HUES64 (cell line): ENCODE measurements around the gene NHLRC3. TPM values are rescaled to one million over a fixed set of nuclear protein-coding genes. Genes with fewer than 3 reads are reported as not detected.
A peak's percentile ranks its signal among the peaks of the same experiment; 100 is the strongest.
"Not testable (repeated sequence)": the region's sequence is repeated elsewhere in the genome, so short reads cannot be mapped to it uniquely, and the experiment has no call there.

Experiments used
- H3K27ac ChIP-seq: 2 replicates; pipeline ENCODE4 v1.7.0; 2013; ENCODE audit warnings: low read depth, low read length, inconsistent platforms
- H3K27me3 ChIP-seq: 2 replicates; pipeline ENCODE4 v1.6.1; 2013; ENCODE audit warnings: mild to moderate bottlenecking, low read length; ENCODE audit not compliant: insufficient read depth
- H3K36me3 ChIP-seq: 2 replicates; pipeline ENCODE4 v1.6.1; 2013; ENCODE audit warnings: mild to moderate bottlenecking, low read length; ENCODE audit not compliant: insufficient read depth
- H3K4me1 ChIP-seq: 2 replicates; pipeline ENCODE4 v1.6.1; 2013; ENCODE audit warnings: mild to moderate bottlenecking, low read length, moderate library complexity; ENCODE audit not compliant: insufficient read depth
- H3K4me3 ChIP-seq: 2 replicates; pipeline ENCODE4 v1.5.1; 2013; ENCODE audit warnings: mild to moderate bottlenecking, low read length, moderate library complexity
- H3K9ac ChIP-seq: 2 replicates; pipeline ENCODE4 v1.6.1; 2013; ENCODE audit warnings: mild to moderate bottlenecking, low read depth, low read length
- H3K9me3 ChIP-seq: 2 replicates; pipeline ENCODE4 v1.6.1; 2013; ENCODE audit warnings: low read depth, low read length; ENCODE audit not compliant: insufficient read depth
- WGBS: fragments of 150-250, 120-280 bp; methylation state at CpG from one replicate; pipeline ENCODE4 v1.1.7; 2013; ENCODE audit warnings: missing lambda C conversion rate; 5-methylcytosine and 5-hydroxymethylcytosine counted together
- polyA plus RNA-seq, 2 experiments: library from polyadenylated mRNA; stranded (reverse); fragments of 50-300 nt; gene quantifications; one replicate each; pipeline ENCODE4 v1.2.3, GENCODE V29; 2013

Gene NHLRC3
- polyA plus RNA-seq (2013, experiment 1 of 2): 6.8 TPM
- 8.5 TPM for polyA plus RNA-seq (2013, experiment 2 of 2)

- WGBS: under 1% methylated on average over 41 of the region's 41 CpGs
- H3K27ac ChIP-seq: peak within 1 kb of the TSS; percentile 91
- H3K27me3 ChIP-seq: no peaks in the 10 kb centered on the region
- H3K36me3 ChIP-seq: peaks cover 29% of the 10 kb centered on the region
- no peaks in the 10 kb centered on the region for H3K9me3 ChIP-seq
- peaks cover 22% of the 10 kb centered on the region for H3K4me1 ChIP-seq
- peak within 1 kb of the TSS; percentile 94 for H3K9ac ChIP-seq
- H3K4me3 ChIP-seq: peak within 1 kb of the TSS; percentile 91
Observed at GRCh38 chr13:39037880-39038568, at the start of gene NHLRC3, which contains the start of gene PROSER1. Gene NHLRC3, plus strand, starts transcription at chr13:39038456. Its CDS starts 184 bp downstream, at chr13:39038640. Gene PROSER1, minus strand, starts transcription at chr13:39038089. Its CDS starts 847 bp downstream, at chr13:39037242.

- H3K36me3 ChIP-seq: no peaks in the 10 kb centered on the region
- no peaks in the 10 kb centered on the region for H3K9me3 ChIP-seq
- no peak within 1 kb of the TSS for H3K9ac ChIP-seq
- H3K4me1 ChIP-seq: peaks cover 12% of the 10 kb centered on the region
- no peaks in the 10 kb centered on the region for H3K27me3 ChIP-seq
- H3K4me3 ChIP-seq: no peak within 1 kb of the TSS
- no peak within 1 kb of the TSS; the same call in 1 of the 2 replicates for H3K27ac ChIP-seq
Observed at GRCh38 chr13:38990693-38991092, 47.6 kb upstream of the NHLRC3 start, which contains the start of gene STOML3. Gene STOML3, minus strand, starts transcription at chr13:38990831. Its CDS starts 110 bp downstream, at chr13:38990721.

- Histone ChIP-seq H3K36me3 (no peaks in the 10 kb centered on the region), H3K27ac (no peak overlapping the region), H3K9me3 (no peaks in the 10 kb centered on the region), H3K4me3 (no peak overlapping the region), H3K4me1 (peaks cover 4% of the 10 kb centered on the region; the same call in 1 of the 2 replicates), H3K9ac (no peak overlapping the region), H3K27me3 (no peaks in the 10 kb centered on the region)
- 90% methylated on average over 4 of the region's 4 CpGs for WGBS
Observed at GRCh38 chr13:38993381-38993780, 44.9 kb upstream of the NHLRC3 start.

GRCh38 chr13:38998739-38999138 is 39.5 kb upstream of the NHLRC3 start:
- Histone ChIP-seq H3K4me3 (no peak overlapping the region), H3K4me1 (no peaks in the 10 kb centered on the region), H3K27me3 (no peaks in the 10 kb centered on the region), H3K36me3 (no peaks in the 10 kb centered on the region), H3K27ac (no peak overlapping the region), H3K9ac (no peak overlapping the region), H3K9me3 (no peaks in the 10 kb centered on the region; the same call in 1 of the 2 replicates)
- 94% methylated on average over 3 of the region's 3 CpGs for WGBS

- not testable (repeated sequence) for H3K27me3 ChIP-seq, H3K27ac ChIP-seq, H3K4me1 ChIP-seq, H3K9me3 ChIP-seq
- Histone ChIP-seq H3K4me3 (peak overlapping the region; percentile 27; the same call in 1 of the 2 replicates), H3K9ac (peak overlapping the region; percentile 29; the same call in 1 of the 2 replicates), H3K36me3 (peaks cover 41% of the 10 kb centered on the region)
- WGBS: 68% methylated on average over 26 of the region's 29 CpGs
Observed at GRCh38 chr13:39006371-39007111, 31.7 kb upstream of the NHLRC3 start.

- H3K9me3 ChIP-seq: no peaks in the 10 kb centered on the region
- no peak overlapping the region for H3K9ac ChIP-seq
- peaks cover 98% of the 10 kb centered on the region for H3K36me3 ChIP-seq
- H3K27ac ChIP-seq: no peak overlapping the region
- no peaks in the 10 kb centered on the region for H3K27me3 ChIP-seq
- 82% methylated on average over 7 of the region's 7 CpGs for WGBS
- no peak overlapping the region for H3K4me3 ChIP-seq
- no peaks in the 10 kb centered on the region for H3K4me1 ChIP-seq
Observed at GRCh38 chr13:39012608-39013007, 25.6 kb upstream of the NHLRC3 start.

- no peak overlapping the region for H3K9ac ChIP-seq
- H3K27ac ChIP-seq: no peak overlapping the region
- H3K36me3 ChIP-seq: peaks cover 98% of the 10 kb centered on the region
- H3K27me3 ChIP-seq: no peaks in the 10 kb centered on the region
- H3K4me1 ChIP-seq: no peaks in the 10 kb centered on the region
- H3K9me3 ChIP-seq: no peaks in the 10 kb centered on the region
- H3K4me3 ChIP-seq: no peak overlapping the region
- WGBS: 97% methylated on average over 5 of the region's 5 CpGs
Observed at GRCh38 chr13:39013462-39013861, 24.8 kb upstream of the NHLRC3 start.

GRCh38 chr13:39016087-39016486 is 22.2 kb upstream of the NHLRC3 start:
- WGBS: 98% methylated on average over 1 of the region's 1 CpG
- H3K9me3 ChIP-seq: no peaks in the 10 kb centered on the region
- peaks cover 94% of the 10 kb centered on the region for H3K36me3 ChIP-seq
- no peak overlapping the region for H3K4me3 ChIP-seq
- no peak overlapping the region for H3K27ac ChIP-seq
- H3K9ac ChIP-seq: no peak overlapping the region
- no peaks in the 10 kb centered on the region for H3K27me3 ChIP-seq
- no peaks in the 10 kb centered on the region for H3K4me1 ChIP-seq

- Histone ChIP-seq H3K9ac (no peak overlapping the region), H3K27ac (no peak overlapping the region), H3K36me3 (peaks cover 94% of the 10 kb centered on the region), H3K9me3 (no peaks in the 10 kb centered on the region), H3K27me3 (no peaks in the 10 kb centered on the region), H3K4me3 (no peak overlapping the region), H3K4me1 (0 out of 2 replicates have a peak, but pooled peaks cover under 1% of the 10 kb centered on the region)
- WGBS: 59% methylated on average over 2 of the region's 2 CpGs
Observed at GRCh38 chr13:39016787-39017186, 21.5 kb upstream of the NHLRC3 start.

GRCh38 chr13:39020853-39021462 is 17.3 kb upstream of the NHLRC3 start:
- no peak overlapping the region for H3K9ac ChIP-seq
- 92% methylated on average over 4 of the region's 4 CpGs for WGBS
- H3K4me3 ChIP-seq: no peak overlapping the region
- peaks cover 91% of the 10 kb centered on the region for H3K36me3 ChIP-seq
- no peak overlapping the region for H3K27ac ChIP-seq
- H3K27me3 ChIP-seq: no peaks in the 10 kb centered on the region
- H3K9me3 ChIP-seq: no peaks in the 10 kb centered on the region
- H3K4me1 ChIP-seq: peaks cover 42% of the 10 kb centered on the region

- Histone ChIP-seq H3K9me3 (no peaks in the 10 kb centered on the region), H3K27me3 (no peaks in the 10 kb centered on the region), H3K36me3 (peaks cover 91% of the 10 kb centered on the region), H3K27ac (peak overlapping the region; percentile 93), H3K4me3 (peak overlapping the region; percentile 21), H3K4me1 (peaks cover 56% of the 10 kb centered on the region), H3K9ac (peak overlapping the region; percentile 34)
- WGBS: 68% methylated on average over 2 of the region's 2 CpGs
Observed at GRCh38 chr13:39023316-39023715, 14.9 kb upstream of the NHLRC3 start.
